HG03457 (cell line): ENCODE results near the gene ELP4.

Experiments
- ATAC-seq: cut with Tn5 transposase; IDR thresholded peaks from one replicate; pipeline ENCODE4 v1.9.1; 2021; ENCODE audit warnings: moderate number of reproducible peaks; ENCODE audit not compliant: unreplicated experiment

ELP4 gene

GRCh38 chr11:31821235-31821764 is 311.7 kb downstream of the ELP4 start:
- no peak for ATAC-seq

- no peak for ATAC-seq
Measured at GRCh38 chr11:31821766-31822165, 312.2 kb downstream of the ELP4 start.

- ATAC-seq: no peak
Measured at GRCh38 chr11:31822175-31822926, 312.8 kb downstream of the ELP4 start.

DNA sequence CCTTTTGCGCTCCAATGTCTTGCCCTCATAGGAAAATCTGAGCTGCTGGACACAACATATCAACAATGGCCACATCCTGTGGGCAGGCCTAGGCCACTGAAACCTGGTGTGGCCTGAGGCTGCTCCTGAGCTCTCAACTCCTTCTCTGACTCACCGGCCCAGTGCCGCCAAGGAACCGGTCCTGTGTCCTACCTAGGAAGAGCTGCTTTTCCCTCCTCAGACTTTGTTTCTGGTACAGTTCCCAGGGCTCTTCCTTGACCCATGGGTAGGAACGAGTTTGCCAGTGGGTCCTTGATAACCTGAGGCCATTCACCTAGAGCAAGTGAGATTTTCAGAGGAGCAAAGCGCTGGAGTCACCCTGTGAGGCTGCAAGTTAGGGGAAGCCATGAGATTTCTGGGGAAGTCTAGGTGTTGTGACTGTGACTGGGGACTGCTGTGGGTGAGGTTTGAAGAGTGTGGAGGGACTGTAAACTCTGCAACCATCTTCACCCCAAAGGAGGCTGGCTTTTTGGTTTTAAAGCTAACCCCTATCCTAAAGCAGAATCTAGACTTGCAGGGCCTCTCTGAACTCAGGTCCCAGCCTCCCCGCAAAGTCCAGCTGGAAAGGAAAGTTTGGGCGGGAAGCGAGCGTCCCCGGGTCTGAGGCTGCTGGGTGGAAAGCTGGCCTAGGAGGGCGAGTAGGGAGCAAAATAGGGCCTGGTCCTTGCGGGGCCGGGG is 313.5 kb downstream of the ELP4 start:
- no peak for ATAC-seq

GRCh38 chr11:31823644-31824331 is 314.2 kb downstream of the ELP4 start:
- no peak for ATAC-seq

DNA sequence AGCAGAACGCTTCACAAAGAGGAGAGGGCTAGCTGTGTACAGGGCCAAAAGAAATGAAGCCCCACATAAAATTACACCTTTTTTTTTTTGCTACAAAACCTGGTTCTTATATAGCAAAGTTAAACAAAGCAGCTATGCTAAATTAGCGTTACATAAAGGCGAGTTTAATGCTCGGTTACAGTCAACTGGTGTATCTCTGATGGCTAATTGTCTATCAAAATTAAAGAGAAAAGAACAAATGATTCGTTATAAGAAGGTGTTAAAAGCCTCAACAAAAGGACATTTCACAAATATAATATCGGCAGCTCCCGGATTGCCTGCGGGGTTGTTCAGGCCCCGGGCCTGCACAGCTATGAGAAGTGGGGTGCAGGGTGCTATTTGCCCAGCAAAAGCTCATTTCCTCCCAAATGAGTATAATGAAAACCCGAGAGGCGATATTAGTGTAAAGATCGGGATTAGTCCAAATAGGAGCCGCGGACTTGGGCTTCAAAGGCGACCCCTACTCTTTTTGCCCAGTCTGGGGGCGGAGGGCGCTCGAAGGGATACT is 314.8 kb downstream of the ELP4 start:
- ATAC-seq: no peak

- ATAC-seq: no peak
Measured at GRCh38 chr11:31824879-31825837, 315.6 kb downstream of the ELP4 start.

- ATAC-seq: no peak
Measured at GRCh38 chr11:31825838-31826484, 316.4 kb downstream of the ELP4 start.

GRCh38 chr11:31826536-31827438 is 317.2 kb downstream of the ELP4 start:
- no peak for ATAC-seq

- no peak for ATAC-seq
Measured at GRCh38 chr11:31827455-31828206, 318.1 kb downstream of the ELP4 start.

- ATAC-seq: no peak
Measured at GRCh38 chr11:31828217-31828616, 318.6 kb downstream of the ELP4 start.

DNA sequence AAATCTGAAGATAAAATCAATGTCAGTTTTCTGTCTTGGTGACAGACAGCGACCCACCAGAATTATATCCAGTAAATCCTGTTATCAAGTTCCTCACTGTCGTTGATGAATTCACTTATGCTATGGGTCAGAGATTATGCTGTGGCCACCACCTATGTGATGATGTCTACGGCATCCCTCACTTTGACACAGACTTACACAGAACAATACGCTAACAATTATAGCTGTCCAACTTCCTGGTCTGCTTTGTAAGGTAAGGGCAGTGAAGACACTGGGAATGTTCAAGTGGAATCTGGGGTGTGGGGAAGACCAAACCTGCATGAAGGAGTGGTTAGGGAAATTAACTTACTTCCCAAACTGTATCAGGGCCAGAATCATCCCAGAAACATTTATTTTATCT is 320.8 kb downstream of the ELP4 start:
- no peak for ATAC-seq

- ATAC-seq: no peak
Measured at GRCh38 chr11:31834237-31834636, 324.7 kb downstream of the ELP4 start.
